Adrenal gland (tissue), 12 donors: Measurements from ENCODE around the gene PDS5B. TPM values are rescaled to one million over a fixed set of nuclear protein-coding genes. Genes with fewer than 3 reads are reported as not detected.

ENCODE experiments used
- DNase-seq, 7 donors: peaks; one replicate each; pipeline ENCODE4 v3.0.0-alpha.2; 2019 to 2020
- H3K27ac ChIP-seq, 5 donors: fragments of 200-600 bp; sonication (generic) in 4 of 5; 1 replicate in 3 of 5; 2 replicates in 2 of 5; pipeline versions ENCODE4 v1.5.1 to v1.8.0; 2016 to 2020; ENCODE audit warnings: mild to moderate bottlenecking in 1 of 5
- H3K27me3 ChIP-seq: fragments of 200-600 bp; 2 replicates; pipeline ENCODE4 v1.8.0; 2021
- H3K36me3 ChIP-seq, 2 donors: fragments of 200-600 bp; replicated peaks in 1 of 2; 1 replicate in 1 of 2; 2 replicates in 1 of 2; pipeline versions ENCODE4 v1.5.1 to v1.8.0; 2018 to 2022
- H3K4me1 ChIP-seq, 2 donors: fragments of 200-600 bp; replicated peaks in 1 of 2; 1 replicate in 1 of 2; 2 replicates in 1 of 2; pipeline versions ENCODE4 v1.5.1 to v1.8.0; 2018 to 2021
- H3K4me3 ChIP-seq, 4 donors: fragments of 200-600 bp; sonication (generic) in 3 of 4; one replicate each; pipeline ENCODE4 v1.5.1; 2016 to 2018
- H3K9me3 ChIP-seq, 3 donors: fragments of 200-600 bp; sonication (generic) in 1 of 3; replicated peaks in 1 of 3; 1 replicate in 2 of 3; 2 replicates in 1 of 3; pipeline versions ENCODE4 v1.5.1 to v1.8.0; 2016 to 2021
- POLR2A ChIP-seq, 2 donors: fragments of 450-650 bp; IDR thresholded peaks; one replicate each; pipeline ENCODE4 v1.6.1; 2017; ENCODE audit warnings: antibody characterized with exemption in 2 of 2, mild to moderate bottlenecking in 2 of 2, moderate library complexity in 1 of 2
- WGBS, 4 donors: extraction: QIAGEN DNeasy Blood & Tissue Kit in 2 of 4; methylation state at CpG; one replicate each; pipeline versions ENCODE4 v1.1.5 to v1.1.7; 2013 to 2017; 5-methylcytosine and 5-hydroxymethylcytosine counted together
- intact Hi-C, 2 donors: fragments of 100-400 bp; cut with DNase I; formaldehyde crosslinking; loops; one replicate each; pipeline versions ENCODE4 v1.14.1 to v1.15.0; 2022 to 2023
- polyA plus RNA-seq, 3 donors: library from polyadenylated mRNA; stranded (reverse); fragments of 200-250 nt in 2 of 3; fragments of 350-450 nt in 1 of 3; fragmentation: Illumina TruSeq in 1 of 3; extraction: RNeasy Lipid Tissue Mini Kit (QIAGEN cat#74804) in 1 of 3; gene quantifications; one replicate each; pipeline ENCODE4 v1.2.3, GENCODE V29; 2013 to 2014
- total RNA-seq, 9 donors: library from RNA; depleted of rRNA in 4 of 9; stranded (reverse); fragments of >200 nt in 4 of 9; fragments of 120-200 nt in 1 of 9; fragmentation: NEBNext Ultra II Directional in 1 of 9; extraction: Animal tissue kit (Norgen Biotek cat#: 25700) in 1 of 9; gene quantifications; one replicate each; pipeline versions ENCODE4 v1.1.0 to v1.2.4, GENCODE V29; 2013 to 2023
- TF ChIP-seq, protein P1 (sequence below), 6 experiments: fragments of 450-650 bp in 4 of 6; fragments of 200-600 bp in 2 of 6; sonication (generic) in 1 of 6; IDR thresholded peaks; 1 replicate in 5 of 6; 2 replicates in 1 of 6; pipeline versions ENCODE4 v1.5.1 to v1.8.0; 2016 to 2021; ENCODE audit warnings: antibody characterized with exemption in 6 of 6, mild to moderate bottlenecking in 2 of 6, moderate library complexity in 1 of 6
- donor health status: healthy with polysubstance abuse.
- donor health status: Bipolar disorder and iron deficiency.
- donor health status: DM: yes; HTN: yes; CAD: no.
- donor health status: DM: no; HTN: no; CAD: no.
- donor health status: DM: no; HTN: no; CAD: no.
- donor health status: DM: yes; HTN: yes; CAD: no.

Gene PDS5B
- total and polyA plus RNA-seq, 12 donors = 3.9 to 59.4 (median 30.2) TPM

GRCh38 chr13:32821149-32821688, 235.0 kb downstream of the PDS5B start:
- H3K4me3 ChIP-seq = no peak overlapping the region
- no peak overlapping the region for H3K27ac ChIP-seq
- H3K4me1 ChIP-seq = no peaks in the 10 kb centered on the region
- TF ChIP-seq POLR2A (IDR thresholded peaks at IDR 0.05) = no peak
- TF ChIP-seq, protein P1, sequence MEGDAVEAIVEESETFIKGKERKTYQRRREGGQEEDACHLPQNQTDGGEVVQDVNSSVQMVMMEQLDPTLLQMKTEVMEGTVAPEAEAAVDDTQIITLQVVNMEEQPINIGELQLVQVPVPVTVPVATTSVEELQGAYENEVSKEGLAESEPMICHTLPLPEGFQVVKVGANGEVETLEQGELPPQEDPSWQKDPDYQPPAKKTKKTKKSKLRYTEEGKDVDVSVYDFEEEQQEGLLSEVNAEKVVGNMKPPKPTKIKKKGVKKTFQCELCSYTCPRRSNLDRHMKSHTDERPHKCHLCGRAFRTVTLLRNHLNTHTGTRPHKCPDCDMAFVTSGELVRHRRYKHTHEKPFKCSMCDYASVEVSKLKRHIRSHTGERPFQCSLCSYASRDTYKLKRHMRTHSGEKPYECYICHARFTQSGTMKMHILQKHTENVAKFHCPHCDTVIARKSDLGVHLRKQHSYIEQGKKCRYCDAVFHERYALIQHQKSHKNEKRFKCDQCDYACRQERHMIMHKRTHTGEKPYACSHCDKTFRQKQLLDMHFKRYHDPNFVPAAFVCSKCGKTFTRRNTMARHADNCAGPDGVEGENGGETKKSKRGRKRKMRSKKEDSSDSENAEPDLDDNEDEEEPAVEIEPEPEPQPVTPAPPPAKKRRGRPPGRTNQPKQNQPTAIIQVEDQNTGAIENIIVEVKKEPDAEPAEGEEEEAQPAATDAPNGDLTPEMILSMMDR (IDR thresholded peaks at IDR 0.05) = no peak
- no peaks in the 10 kb centered on the region for H3K36me3 ChIP-seq
- no peak for DNase-seq
- H3K9me3 ChIP-seq = peaks cover 0 to 6% (median 0%) of the 10 kb centered on the region in 3 donors
- intact Hi-C loops = no loop called here
- H3K27me3 ChIP-seq = no peaks in the 10 kb centered on the region
- WGBS, 4 donors = 84 to 91% (median 87%) methylated on average over 13 to 14 of the region's 14 CpGs

DNA sequence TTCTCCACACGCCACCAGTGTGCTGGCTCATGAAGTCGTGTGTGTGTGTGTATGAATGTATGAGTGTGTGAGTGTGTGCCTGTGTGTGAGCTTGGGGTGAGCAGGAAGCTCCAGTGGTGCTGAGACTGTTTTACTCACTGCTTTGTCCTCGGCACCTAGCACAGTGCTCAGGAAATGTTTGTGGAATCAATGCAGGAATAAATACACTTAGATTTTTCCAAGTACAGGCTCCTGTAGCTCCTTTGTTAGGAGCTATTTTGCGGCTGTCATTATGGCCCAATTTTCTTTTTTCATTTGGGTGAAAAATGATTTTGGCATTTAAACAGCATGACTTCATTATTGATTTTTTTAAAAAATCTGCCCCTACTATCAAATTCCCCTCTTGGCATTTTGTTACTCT, 236.5 kb downstream of the PDS5B start:
- DNase-seq = no peak
- H3K27ac ChIP-seq = no peak overlapping the region
- H3K9me3 ChIP-seq = no peaks in the 10 kb centered on the region
- 73 to 82% (median 76%) methylated on average over 4 of the region's 4 CpGs for WGBS, 4 donors
- no peaks in the 10 kb centered on the region for H3K4me1 ChIP-seq
- no peak overlapping the region for H3K4me3 ChIP-seq
- no peaks in the 10 kb centered on the region for H3K27me3 ChIP-seq
- intact Hi-C loops = no loop called here
- H3K36me3 ChIP-seq = no peaks in the 10 kb centered on the region
- no peak for TF ChIP-seq POLR2A (IDR thresholded peaks at IDR 0.05)
- TF ChIP-seq, protein P1 (IDR thresholded peaks at IDR 0.05) = no peak

- no peak for DNase-seq
- 85 to 86% (median 85%) methylated on average over 5 of the region's 5 CpGs for whole genome bisulfite sequencing, 4 donors
- H3K36me3 ChIP-seq = no peaks in the 10 kb centered on the region
- intact Hi-C loops = no loop called here
- H3K4me1 ChIP-seq = no peaks in the 10 kb centered on the region
- no peaks in the 10 kb centered on the region for H3K9me3 ChIP-seq
- TF ChIP-seq, protein P1 (IDR thresholded peaks at IDR 0.05) = no peak
- no peak for TF ChIP-seq POLR2A (IDR thresholded peaks at IDR 0.05)
- no peak overlapping the region for H3K27ac ChIP-seq
- H3K27me3 ChIP-seq = no peaks in the 10 kb centered on the region
- H3K4me3 ChIP-seq = no peak overlapping the region
These were observed 237.3 kb downstream of the PDS5B start for GRCh38 chr13:32823597-32823996.

DNA sequence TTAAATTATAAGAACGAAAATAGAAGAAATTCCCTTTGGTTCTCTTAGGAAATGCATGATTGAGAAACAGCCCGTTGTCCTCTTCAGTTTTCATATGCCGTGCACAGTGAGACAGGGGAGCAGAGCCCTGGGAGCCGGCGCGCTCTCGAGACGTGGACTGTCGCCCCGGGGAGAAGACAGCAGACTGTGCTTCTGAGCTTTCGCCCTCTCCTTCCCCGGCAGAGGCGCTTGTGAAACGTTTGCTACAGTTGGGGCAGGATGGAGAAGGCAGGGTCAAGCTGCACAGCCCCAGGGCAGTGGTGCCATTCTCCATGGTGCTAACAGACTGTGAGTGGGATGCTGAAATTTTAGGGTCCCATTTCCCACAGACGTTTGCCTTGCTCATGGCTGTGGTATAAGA, 237.8 kb downstream of the PDS5B start:
- Histone ChIP-seq H3K4me1 (no peaks in the 10 kb centered on the region), H3K36me3 (no peaks in the 10 kb centered on the region), H3K27me3 (no peaks in the 10 kb centered on the region), H3K4me3 (no peak overlapping the region), H3K9me3 (no peaks in the 10 kb centered on the region), H3K27ac (peak overlapping the region in 2 of 5 donors; percentile 13 to 34)
- intact Hi-C loops = no loop called here
- no peak for DNase-seq
- TF ChIP-seq, protein P1 (IDR thresholded peaks at IDR 0.05) = no peak
- TF ChIP-seq POLR2A (IDR thresholded peaks at IDR 0.05) = no peak
- 78 to 86% (median 83%) methylated on average over 15 of the region's 15 CpGs for WGBS, 4 donors
